Dermis blood vessel endothelial cell (primary cell): Measurements from ENCODE around the gene ALAD. TPM values are rescaled to one million over a fixed set of nuclear protein-coding genes. Genes with fewer than 3 reads are reported as not detected.

Experiments used
- DNase-seq: peaks from one replicate; pipeline ENCODE4 v3.0.0; 2010
- total RNA-seq: library from RNA; depleted of rRNA; stranded (reverse); fragments of >200 nt; gene quantifications from 2 replicates; pipeline ENCODE4 v1.2.3, GENCODE V29; 2014

The ALAD gene
- total RNA-seq, 1 donor from 2014 or later: 15.0 TPM

- DNase-seq: no peak
These were observed 55.9 kb downstream of the ALAD start for GRCh38 chr9:113345190-113345589.

GRCh38 chr9:113343732-113344231, 57.3 kb downstream of the ALAD start:
- DNase-seq: peak; percentile 23

DNA sequence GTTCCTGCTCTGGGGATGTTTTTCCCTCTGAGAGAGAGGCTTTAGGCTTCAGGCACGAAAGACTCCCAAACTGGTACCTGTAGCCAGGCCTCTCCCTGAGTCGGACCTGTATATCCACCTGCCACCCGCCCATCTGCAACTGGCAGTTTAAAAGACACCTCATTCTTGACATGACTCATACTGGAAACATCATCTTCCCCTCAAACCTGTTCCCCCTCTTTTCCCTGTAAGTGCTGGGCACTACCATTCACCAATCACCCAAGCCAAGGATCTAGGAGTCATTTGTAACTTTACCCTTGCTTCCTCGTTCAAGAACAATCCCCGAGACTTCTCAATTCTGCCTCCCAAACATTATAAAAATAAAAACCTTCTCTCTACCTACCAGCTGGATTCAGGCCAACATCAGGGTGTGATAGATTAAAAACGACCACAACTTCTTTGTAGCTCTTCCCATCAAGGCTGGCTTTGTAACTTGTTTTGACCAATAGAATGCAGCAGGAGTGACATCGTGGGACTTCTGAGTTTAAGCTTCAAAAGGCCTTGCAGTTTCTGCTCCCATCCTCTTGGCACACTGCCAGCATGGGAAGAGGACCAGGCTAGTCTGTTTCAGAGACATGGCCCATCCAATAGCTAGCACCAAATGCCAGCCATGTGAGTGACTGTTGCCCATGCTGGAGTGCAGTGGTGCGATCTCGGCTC, 59.2 kb downstream of the ALAD start:
- no peak for DNase-seq

- DNase-seq: peak; percentile 95
These were observed 60.9 kb downstream of the ALAD start, which contains the start of gene WDR31 for GRCh38 chr9:113340011-113340699. Gene WDR31 (minus strand): TSS chr9:113340275. CDS start chr9:113332022, 8,253 bp downstream.

- DNase-seq: no peak
These were observed 63.4 kb downstream of the ALAD start for GRCh38 chr9:113337714-113338113.

Other genes with a start within 250 kb of the ALAD start
- 18.7 and 25.3 TPM in 2 replicates for gene FKBP15, start 180.0 kb downstream of the ALAD start, total RNA-seq
- 13.4 and 16.5 TPM in 2 replicates for gene SLC31A1, start 179.7 kb downstream of the ALAD start, total RNA-seq
- gene CDC26, start 125.7 kb downstream of the ALAD start, total RNA-seq: 52.1 and 67.9 TPM in 2 replicates
- 25.0 and 33.6 TPM in 2 replicates for gene PRPF4, start 125.6 kb downstream of the ALAD start, total RNA-seq
- gene RNF183, start 97.9 kb downstream of the ALAD start, total RNA-seq: not detected in 2 replicates
- gene WDR31, start 61.0 kb downstream of the ALAD start, total RNA-seq: 0.17 and 0.37 TPM in 2 replicates
- gene BSPRY, start 51.7 kb downstream of the ALAD start, total RNA-seq: not detected in 2 replicates
- gene HDHD3, start 24.3 kb downstream of the ALAD start, total RNA-seq: 5.6 and 8.3 TPM in 2 replicates
- 57.2 and 61.5 TPM in 2 replicates for gene POLE3, start 9.4 kb upstream of the ALAD start, total RNA-seq
- 0.23 TPM in 1 of 2 replicates, not detected in the other for gene C9orf43, start 9.5 kb upstream of the ALAD start, total RNA-seq
- gene RGS3, start 62.4 kb upstream of the ALAD start, total RNA-seq: 294 and 415 TPM in 2 replicates